ENCODE results near the gene ZNF821.
"Not testable (repeated sequence)": the region's sequence is repeated elsewhere in the genome, so short reads cannot be mapped to it uniquely, and the experiment has no call there.

Gene ZNF821

DNA sequence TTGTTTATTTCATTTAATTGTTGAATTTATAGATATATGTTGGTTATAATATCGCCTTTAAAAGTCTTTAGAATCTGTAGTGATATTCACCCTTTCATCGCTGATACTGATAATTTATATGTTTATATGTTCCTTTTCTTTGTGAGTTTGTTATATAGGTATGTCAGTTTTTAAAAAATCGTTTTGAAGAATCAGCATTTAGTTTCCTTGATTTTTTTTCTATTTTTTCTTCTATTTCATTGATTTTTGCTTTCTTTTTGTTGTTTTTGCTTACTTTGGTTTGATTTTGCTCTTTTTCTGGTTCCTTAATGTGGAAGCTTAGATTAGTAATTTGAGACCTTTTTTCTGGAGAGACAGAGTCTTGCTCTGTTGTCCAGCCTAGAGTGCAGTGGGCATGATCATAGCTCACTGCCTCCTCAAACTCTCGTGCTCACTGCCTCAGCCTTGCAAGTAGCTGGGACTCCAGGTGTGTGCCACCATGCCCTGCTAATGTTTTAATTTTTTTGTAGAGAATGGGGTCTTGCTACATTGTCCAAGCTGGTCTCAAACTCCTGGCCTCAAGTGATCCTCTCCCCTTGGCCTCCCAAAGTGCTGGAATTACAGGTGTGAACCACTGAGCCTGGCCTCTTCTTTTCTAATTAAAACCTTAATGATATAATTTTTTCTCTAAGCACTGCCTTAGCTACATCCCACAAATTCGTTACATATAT is 18.8 kb upstream of the ZNF821 start:
- no peak for DNase-seq (ENCODE audit: low spot score)

DNA sequence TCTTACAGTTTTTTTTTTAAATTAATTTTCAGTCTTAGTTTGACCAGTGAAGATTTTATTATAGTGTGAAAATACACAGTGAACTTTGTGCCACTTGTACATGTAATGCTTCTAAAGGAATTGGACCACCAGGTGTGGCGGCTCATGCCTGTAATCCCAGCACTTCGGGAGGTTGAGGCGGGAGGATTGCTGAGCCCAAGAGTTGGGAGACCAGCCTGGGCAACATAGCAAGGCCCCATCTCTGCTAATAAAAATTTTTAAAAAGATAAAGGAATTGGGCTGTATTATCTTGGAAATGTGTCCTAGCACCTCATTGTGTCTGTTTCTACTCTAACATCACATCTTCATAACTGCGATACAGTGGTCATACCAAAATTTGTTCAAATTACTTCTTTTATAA is 15.2 kb upstream of the ZNF821 start:
- no peak for DNase-seq (ENCODE audit: low spot score)

DNA sequence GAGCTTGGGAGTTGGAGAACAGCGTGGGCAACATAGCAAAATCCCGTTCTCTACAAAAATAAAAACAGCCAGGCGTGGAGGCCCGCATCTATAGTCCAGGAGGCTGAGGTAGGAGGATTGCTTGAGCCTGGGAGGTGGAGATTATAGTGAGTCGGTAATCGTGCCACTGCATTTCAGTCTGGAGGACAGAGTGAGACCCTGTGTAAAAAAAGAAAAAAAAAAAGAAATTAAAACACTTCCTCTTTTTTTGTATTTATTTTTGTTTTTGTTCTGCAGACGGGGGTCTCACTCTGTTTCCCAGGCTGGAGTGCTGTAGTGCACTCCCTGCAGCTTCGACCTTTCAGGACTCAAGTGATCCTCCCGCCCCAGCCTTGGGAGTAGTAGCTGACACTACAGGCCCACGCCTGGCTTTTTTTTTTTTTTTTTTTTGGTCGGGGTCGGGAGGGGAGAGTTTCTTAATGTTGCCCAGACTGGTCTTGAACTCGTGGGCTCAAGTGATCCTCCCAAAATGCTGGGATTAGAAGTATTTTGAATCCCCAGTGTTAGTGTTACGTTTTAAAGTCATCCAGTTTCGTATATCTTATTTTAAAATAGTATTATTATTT is 12.9 kb upstream of the ZNF821 start:
- DNase-seq (ENCODE audit: low spot score), result no peak

DNA sequence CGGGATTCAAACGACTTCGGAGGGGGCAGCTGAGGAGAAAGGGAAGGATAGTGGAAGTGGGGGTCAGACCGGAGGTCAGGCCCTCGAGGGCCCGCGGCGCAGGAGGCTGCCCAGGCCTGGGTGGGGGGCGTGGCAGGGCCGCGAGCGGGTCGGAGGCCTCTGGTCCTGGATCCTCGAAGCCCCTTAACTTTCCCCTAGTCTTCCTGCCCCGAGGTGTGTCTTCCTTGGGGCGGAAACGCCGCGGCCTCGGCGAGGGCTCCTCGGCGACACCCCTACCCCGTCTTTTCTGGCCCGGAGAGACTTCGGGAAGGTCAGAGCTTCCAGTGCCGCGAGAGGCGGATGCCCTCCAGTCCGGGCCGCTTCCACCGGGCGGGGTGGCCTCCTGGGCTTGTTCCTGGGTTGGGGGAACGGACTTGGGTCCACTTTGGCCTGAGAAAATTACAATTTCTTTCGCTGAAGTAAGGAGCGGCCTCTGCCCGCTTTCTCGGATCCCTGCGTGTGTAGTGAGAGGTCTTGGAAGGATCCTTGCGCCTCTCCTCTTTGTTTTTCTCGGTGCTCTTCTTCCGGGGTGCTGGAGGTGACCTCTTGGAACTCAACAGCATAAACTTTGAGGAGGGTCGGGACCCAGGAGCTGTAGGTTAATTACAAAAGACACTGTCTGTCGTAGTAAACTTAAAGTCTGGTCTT is 11.8 kb upstream of the ZNF821 start:
- no peak for DNase-seq (ENCODE audit: low spot score)

DNA sequence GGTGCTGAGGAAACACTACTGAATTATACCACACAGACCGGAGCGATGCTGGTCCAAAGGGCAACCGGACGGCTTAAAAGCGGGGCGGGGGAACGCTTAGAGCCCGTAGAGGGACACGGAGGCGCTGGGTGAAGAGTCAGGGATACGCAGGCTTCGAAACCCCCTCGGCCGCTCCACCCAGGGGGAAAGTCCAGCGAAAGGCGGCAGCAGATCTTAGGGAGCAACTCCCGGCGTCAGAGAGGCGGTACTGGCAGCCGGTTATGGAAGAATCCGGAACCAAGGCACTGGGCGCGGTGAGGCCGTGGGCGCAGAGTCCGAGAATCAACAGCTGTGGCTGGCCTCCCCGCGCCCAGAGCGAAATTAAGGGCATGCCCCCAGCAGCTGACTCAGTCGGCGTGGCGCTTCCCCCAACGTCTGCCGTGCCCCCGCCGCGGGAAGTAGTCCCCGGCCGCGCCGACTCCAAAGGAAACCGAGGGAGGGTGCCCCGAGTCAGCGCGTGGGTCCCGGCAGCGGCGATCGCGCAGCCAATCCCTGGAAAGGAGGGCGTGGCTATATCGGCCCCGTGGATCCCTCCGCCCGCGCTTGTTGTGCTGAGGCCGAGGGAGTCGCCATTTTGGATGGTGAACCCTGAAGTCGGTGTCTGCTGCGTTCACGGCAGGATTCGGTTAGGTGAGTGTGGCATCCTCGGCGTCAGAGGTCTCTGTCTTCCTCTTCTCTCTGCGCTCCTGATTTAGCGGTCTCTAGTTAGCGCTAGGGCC is 11.1 kb upstream of the ZNF821 start, which contains the start of gene IST1:
Gene IST1, plus strand, starts transcription at position 611 of the 758 bp plus-strand sequence. CDS start 20,110 bp downstream, outside the sequence.
- DNase-seq (ENCODE audit: low spot score), result peak; percentile 91

DNA sequence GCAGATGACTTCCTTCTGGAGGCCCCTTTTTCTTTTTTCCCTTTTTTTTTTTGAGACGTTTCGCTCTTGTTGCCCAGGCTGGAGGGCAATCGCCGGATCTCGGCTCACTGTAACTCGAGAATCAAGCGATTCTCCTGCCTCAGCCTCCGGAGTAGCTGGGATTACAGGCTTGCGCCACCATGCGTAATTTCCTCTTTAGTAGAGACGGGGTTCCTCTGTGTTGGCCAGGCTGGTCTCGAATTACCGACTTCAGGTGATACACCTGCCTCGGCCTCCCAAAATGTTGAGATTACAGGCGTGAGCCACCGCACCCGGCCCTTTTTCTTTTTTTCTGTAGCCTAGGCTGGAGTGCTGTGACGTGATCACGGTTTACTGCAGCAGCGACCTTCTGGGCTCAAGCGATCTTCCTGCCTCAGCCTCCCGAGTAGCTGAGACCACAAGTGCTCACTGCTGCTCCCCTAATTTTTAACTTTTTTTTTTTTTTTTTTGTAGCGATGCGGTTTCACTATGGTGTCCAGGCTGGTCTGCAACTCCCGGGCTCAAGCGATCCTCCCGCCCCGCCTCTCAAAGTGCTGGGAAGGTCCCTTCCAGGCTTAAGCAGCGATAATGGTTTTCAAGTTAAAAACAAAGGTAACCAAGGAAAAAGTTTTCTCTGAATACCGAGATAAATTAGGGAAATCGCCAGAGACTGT is 10.4 kb upstream of the ZNF821 start:
- no peak for DNase-seq (ENCODE audit: low spot score)

DNA sequence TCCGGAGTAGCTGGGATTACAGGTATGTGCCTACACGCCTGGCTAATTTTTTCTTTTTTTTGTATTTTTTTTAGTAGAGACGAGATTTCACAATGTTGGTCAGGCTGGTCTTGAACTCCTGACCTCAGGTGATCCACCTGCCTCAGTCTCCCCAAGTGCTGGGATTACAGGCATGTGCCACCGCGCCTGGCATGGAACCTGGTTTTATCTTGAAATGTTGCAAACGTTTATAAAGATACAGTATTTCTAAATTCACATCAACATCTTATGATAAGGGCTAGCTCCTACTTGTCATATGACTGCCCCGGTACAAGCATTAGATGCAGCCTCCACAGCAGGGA is 9.9 kb upstream of the ZNF821 start:
- no peak for DNase-seq (ENCODE audit: low spot score)

DNA sequence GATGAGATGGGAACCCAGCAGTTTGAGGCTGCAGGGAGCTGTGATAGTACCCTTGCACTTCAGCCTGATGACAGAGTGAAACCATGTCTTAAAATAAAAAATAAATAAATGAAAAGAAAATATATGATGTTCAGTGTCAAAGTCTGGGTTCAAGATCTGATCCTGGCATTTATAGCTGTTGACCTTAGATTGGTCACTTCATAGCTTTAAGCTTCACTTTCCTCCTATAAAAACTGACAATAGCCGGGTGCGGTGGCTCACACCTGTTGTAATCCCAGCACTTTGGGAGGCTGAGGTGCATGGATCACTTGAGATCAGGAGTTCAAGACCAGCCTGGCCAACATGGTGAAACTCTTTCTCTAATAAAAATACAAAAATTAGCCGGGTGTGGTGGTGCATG is 5.2 kb upstream of the ZNF821 start:
- no peak for DNase-seq (ENCODE audit: low spot score)

DNA sequence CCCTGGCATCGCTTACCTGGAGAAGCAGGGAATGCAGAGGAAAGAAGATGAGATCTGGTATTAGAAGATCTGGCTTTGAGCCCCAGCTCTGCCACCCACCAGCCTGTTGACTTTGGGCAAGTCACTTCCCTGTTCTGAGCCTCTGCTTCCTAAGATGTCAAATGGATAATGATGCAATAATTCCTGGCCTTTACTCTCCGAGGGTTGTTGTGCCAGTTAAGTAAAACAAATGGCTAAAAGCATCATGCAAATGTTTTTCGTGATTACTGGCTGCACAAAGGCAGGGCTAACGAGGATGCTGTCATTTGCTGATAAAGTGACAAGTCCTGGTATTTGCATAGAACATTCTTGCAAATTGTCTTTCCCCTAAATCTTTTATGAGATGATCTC is 1.3 kb upstream of the ZNF821 start:
- no peak for DNase-seq (ENCODE audit: low spot score)

DNA sequence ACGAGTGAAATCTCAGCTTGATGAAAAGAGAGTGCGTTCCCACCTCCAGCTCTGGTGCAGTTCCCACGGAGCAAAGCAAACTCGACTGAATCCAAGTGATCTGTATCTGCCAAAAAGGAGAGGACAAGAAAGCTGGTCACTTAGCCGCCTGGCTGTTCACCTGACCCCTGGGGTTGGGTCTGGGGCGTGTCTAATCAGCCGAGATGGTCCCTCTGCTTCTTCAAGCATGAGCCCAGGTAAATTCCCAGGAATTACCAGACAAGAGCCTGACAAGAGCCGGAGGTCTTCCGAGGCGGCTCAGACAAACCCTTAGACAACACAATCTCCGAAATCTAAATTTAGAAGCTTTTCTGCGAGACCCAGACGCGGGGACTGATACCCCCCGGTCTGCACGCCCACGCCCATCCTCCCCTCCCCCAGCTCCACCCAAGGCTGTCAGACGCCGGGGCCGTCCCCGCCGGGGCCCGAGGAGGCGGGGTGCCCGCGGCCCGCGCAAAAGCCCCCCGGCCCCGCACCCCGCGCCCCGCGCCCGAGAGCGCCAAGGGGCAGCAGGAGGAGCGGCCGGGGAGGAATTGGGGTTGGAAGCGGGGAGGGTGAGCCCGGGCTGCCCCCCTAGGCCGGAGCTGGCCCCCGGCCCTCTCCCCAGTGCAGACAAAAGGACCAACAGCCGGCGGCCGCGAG is 674 bp downstream of the ZNF821 start:
- DNase-seq (ENCODE audit: low spot score), result no peak

DNA sequence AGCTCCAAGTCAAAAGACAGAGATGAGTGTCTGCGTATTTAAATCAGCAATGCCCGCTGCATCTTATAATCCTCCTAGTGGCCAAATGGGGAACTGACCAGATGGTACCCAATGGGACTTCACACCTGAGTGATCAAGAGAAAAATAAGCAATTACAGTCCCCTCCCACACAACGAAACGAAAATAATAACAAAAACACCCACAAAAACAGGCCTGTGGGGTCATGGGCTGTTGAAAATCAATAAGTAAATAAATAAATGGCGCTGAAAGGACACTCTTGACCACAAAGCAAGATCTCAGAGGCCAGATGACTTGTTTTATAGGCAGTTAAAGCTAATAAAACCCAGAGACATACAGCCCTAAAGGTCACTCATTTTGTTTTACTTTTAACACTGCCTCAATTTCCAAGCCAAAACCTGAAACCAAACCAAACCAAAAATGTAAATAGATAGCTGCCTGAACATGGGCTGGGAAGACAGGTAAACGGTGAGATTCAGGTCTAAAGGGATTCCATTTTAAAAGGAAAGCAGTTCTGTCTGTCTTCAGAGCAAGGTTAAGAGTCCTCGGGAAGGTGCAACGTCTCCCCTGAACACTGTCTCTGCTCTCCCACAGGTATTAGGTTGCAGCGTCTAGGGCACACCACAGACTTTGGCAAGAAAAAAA is 1.3 kb downstream of the ZNF821 start:
- DNase-seq (ENCODE audit: low spot score), result peak; percentile 60

DNA sequence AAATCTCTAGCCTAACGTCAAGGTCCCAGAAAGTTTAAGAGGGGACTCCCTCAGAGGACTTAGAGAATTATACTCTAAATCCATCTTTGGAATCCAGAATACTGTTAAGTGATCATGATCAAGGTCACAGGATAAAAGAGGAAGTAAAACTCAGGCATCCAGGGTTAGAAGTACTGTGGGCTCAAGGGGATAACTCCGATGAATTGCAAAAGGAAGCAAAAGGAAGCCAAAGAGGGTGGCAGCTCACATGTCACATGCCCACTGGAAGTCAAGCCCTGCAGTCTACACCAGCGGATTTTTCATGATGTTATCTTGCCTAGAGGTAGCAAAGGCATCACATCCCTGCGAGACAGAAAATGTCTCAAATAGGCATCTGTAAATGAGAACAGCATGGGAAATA is 3.8 kb downstream of the ZNF821 start:
- no peak for DNase-seq (ENCODE audit: low spot score)

DNA sequence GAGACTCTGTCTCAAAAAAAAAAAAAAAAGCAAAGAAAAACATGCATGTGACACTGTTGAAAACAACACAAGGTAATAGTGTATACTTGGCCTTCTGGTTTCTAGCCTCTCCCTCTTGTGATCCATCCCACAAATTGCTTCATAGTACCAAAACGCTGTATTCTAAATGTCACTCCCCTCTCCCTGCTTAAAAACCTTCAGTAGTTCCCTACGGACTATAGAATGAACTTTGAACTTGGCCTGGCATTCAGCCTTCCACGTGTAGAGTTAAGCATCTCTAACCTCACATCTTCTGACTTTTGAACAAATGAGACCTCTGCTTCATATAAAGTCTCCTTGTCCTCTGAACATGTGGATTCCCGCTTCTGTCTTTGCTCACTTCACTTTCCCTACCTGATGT is 5.1 kb downstream of the ZNF821 start:
- no peak for DNase-seq (ENCODE audit: low spot score)

DNA sequence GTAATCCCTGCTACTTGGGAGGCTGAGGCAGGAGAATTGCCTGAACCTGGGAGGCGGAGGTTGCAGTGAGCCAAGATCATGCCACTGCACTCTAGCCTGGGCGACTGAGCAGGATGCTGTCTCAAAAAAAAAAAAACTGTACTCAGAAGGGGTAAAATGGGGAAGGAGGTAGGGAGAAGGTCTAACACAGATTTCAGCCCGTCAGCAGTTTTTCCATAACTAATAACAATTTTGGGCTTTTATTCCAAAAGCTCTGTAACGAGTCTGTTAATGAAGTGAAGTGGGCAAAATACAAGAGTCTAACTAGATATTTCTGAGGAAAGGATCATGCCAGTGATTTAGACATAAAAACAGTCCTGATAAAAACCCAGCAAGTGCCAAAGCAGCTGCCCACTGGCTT is 10.8 kb downstream of the ZNF821 start:
- DNase-seq (ENCODE audit: low spot score), result no peak

DNA sequence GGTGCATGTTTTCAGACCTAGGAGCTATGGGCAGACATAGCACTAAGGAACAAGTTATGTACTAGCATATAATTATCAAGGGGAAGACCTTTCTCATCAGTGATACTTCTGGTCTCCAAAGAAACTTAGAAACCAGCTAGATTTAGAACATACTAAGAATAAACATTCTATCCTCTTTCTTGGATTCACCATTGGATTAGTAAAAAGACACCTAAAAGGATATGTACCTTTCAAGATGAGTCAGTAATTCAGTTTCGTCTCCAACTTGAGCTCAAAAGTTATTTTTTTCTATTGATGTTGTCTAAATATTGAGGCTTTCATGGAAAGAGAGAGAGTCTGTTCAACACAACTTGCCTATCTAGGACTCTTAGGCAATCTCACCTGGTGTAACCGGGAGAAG is 13.2 kb downstream of the ZNF821 start:
- DNase-seq (ENCODE audit: low spot score), result no peak

DNA sequence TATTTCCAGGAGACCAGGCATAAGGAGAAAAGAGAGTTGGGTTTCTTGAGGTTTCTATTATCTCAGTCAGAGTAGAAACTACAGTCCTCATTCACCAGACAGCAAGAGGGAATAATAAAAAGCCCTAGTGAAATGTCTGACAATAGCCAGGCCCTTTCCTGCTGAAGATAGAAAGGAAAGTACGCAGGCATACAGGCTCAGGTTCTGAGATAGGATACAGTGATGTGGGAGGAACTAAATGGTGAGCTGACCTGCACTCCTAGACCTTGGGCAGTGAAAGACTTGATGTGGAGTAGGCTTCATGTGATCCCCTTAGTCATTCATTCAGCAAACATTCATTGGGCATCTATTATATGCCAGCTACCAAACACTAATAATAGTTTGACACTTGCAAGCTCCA is 14.9 kb downstream of the ZNF821 start:
- DNase-seq (ENCODE audit: low spot score), result no peak

DNA sequence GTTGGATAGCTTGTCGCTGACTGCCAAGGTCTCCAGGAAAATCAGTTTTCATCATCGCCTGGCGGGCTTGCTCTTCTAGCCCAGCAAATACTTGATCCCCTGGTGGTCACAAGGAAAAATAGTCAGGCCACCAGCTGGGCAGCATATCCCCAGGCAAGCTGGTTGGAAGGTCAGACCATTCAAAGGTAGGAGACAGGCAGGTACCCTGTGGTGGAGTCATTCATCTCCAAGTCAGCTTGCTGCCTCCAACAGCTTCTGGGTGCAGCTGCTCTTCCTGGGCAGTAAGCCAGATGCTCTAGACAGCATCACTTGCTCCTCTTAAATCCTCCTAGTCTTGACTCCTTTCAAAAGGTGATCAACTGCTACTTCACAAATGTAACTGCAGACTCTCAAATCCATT is 16.0 kb downstream of the ZNF821 start:
- DNase-seq (ENCODE audit: low spot score), result no peak

DNA sequence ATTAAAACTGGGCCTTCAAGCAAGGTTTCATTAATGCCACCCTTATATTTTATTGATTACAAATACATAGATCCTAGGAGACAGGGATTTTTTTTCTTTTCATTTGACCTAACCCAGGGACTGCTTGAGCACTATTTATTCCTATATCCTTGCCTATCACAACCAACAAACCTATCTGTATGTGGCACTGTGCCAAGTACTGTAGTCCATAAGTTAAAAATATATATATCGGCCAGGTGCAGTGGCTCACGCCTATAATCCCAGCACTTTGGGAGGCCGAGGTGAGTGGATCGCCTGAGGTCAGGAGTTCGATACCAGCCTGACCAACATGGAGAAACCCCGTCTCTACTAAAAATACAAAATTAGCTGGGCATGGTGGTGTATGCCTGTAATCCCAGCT is 16.8 kb downstream of the ZNF821 start:
- DNase-seq (ENCODE audit: low spot score), result not testable (repeated sequence)

DNA sequence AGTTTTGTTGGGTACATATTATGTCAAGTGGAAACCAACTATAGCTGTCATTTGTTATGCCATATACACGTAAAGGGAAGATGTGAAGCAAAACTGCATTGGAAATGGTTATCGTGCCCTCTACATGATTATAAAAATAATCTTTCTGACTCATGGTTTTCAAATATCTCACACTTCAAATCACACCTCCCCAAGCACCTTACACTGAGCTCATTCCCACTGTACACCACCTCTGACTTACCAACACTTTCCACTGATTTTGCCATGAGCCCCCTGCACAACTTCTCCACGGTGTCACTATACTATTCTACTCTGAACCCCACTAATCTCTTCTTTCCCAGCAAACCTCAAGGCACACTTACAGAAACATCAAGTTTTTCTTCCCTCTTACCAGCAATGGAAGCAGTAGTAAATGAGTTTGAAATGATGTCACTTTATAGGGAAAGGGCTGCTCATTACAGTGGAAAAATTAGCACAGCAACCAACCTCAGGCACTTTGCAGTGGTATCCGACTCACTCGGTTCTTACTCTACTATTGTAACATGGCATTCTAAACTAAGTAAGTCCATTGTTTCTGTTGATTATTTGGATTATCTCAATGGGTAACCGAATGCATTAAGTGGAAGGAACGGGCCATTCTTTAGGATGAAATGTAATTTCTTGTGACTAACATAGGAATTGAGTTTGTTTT is 18.7 kb downstream of the ZNF821 start:
- no peak for DNase-seq (ENCODE audit: low spot score)

DNA sequence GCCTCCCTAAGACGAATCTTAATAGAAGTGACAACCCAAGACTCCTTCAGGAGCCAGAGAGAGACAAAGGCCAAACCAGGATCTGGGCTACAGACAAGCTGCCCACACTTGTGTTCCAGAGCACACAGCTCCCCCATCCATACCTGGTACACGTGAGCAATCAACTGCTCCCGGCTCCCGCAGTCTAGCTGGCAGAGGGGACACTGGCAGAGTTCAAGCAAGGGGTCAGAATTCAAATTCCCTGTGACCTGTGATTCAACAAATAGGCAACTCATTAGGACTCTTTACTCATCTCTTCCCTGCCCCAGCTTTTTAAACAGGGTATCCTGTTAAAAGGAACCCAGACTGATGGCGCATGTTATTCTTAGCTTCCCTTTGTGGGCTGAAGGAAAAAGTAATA is 20.0 kb downstream of the ZNF821 start:
- no peak for DNase-seq (ENCODE audit: low spot score)

All from COLO829 (cell line).